Stimulated activated CD4-positive, alpha-beta T cell treated with anti-CD3 and anti-CD28 coated beads, Interleukin-4, amount 100 ng/mL, for 4 hours (primary cell): Measurements from ENCODE around the gene ZMYND8.

Experiments used
- DNase-seq, 2 experiments: peaks; one replicate each; pipeline ENCODE4 v3.0.0-alpha.2; 2020

ZMYND8 gene

GRCh38 chr20:47330933-47331708 is 25.4 kb downstream of the ZMYND8 start:
- no peak for DNase-seq

- DNase-seq, result no peak
Measured at GRCh38 chr20:47330071-47330470, 26.4 kb downstream of the ZMYND8 start.

- no peak for DNase-seq
Measured at GRCh38 chr20:47328129-47328528, 28.4 kb downstream of the ZMYND8 start.

GRCh38 chr20:47327711-47328110 is 28.8 kb downstream of the ZMYND8 start:
- no peak for DNase-seq

- no peak for DNase-seq
Measured at GRCh38 chr20:47326658-47327268, 29.7 kb downstream of the ZMYND8 start.

- no peak for DNase-seq
Measured at GRCh38 chr20:47325242-47325641, 31.3 kb downstream of the ZMYND8 start.

- no peak for DNase-seq
Measured at GRCh38 chr20:47320990-47321805, 35.3 kb downstream of the ZMYND8 start.

GRCh38 chr20:47319517-47320252 is 36.8 kb downstream of the ZMYND8 start:
- DNase-seq, result no peak

GRCh38 chr20:47318586-47319516 is 37.6 kb downstream of the ZMYND8 start:
- DNase-seq, result no peak

- no peak for DNase-seq
Measured at GRCh38 chr20:47318027-47318585, 38.4 kb downstream of the ZMYND8 start.

- DNase-seq, result peak; percentile 57 to 76
Measured at GRCh38 chr20:47317127-47317895, 39.2 kb downstream of the ZMYND8 start.

GRCh38 chr20:47316776-47317126 is 39.7 kb downstream of the ZMYND8 start:
- no peak for DNase-seq

- DNase-seq, result no peak
Measured at GRCh38 chr20:47315339-47316056, 41.0 kb downstream of the ZMYND8 start.

- no peak for DNase-seq
Measured at GRCh38 chr20:47314647-47315338, 41.7 kb downstream of the ZMYND8 start.

- DNase-seq, result no peak
Measured at GRCh38 chr20:47311967-47312681, 44.4 kb downstream of the ZMYND8 start.

- no peak for DNase-seq
Measured at GRCh38 chr20:47311211-47311610, 45.3 kb downstream of the ZMYND8 start.

- no peak for DNase-seq
Measured at GRCh38 chr20:47310729-47311128, 45.8 kb downstream of the ZMYND8 start.

- DNase-seq, result no peak
Measured at GRCh38 chr20:47309806-47310426, 46.6 kb downstream of the ZMYND8 start.
